Measurements from ENCODE around the gene MCC.

Gene MCC

GRCh38 chr5:113219695-113220094, 268.6 kb downstream of the MCC start:
- H3K27ac ChIP-seq (ENCODE audit: low read depth, low read length) = no peak overlapping the region
- no peak overlapping the region for H3K4me2 ChIP-seq (ENCODE audit: low read depth, low read length, poor library complexity, severe bottlenecking)
- H3K79me2 ChIP-seq (ENCODE audit: insufficient read depth, low read length) = no peaks in the 10 kb centered on the region
- H3K9me3 ChIP-seq (ENCODE audit: insufficient read depth, low read length) = no peaks in the 10 kb centered on the region
- no peaks in the 10 kb centered on the region for H3K27me3 ChIP-seq (ENCODE audit: low read length)
- H3F3A ChIP-seq (ENCODE audit: insufficient read depth) = no peaks in the 10 kb centered on the region
- H2AFZ ChIP-seq (ENCODE audit: low read depth, low read length, severe bottlenecking) = no peak overlapping the region
- H3K9ac ChIP-seq (ENCODE audit: low read length) = no peak overlapping the region
- no peaks in the 10 kb centered on the region for H3K36me3 ChIP-seq (ENCODE audit: low read length)
- TF ChIP-seq CTCF (IDR thresholded peaks at IDR 0.05; ENCODE audit: insufficient read depth, low read length, poor library complexity, severe bottlenecking) = no peak
- TF ChIP-seq EZH2phosphoT487 (conservative IDR thresholded peaks at IDR 0.05; ENCODE audit: low read length) = no peak
- no peaks in the 10 kb centered on the region for H3K9me2 ChIP-seq (replicated peaks; ENCODE audit: insufficient read depth, low read length)
- H4K20me1 ChIP-seq (ENCODE audit: low read depth, low read length) = no peaks in the 10 kb centered on the region
- no peak overlapping the region for H3K4me3 ChIP-seq (ENCODE audit: insufficient read depth, low read length, poor library complexity, severe bottlenecking)

GRCh38 chr5:113218906-113219517, 269.2 kb downstream of the MCC start:
- H3K27ac ChIP-seq (ENCODE audit: low read depth, low read length) = no peak overlapping the region

GRCh38 chr5:113218200-113218599, 270.1 kb downstream of the MCC start:
- Histone ChIP-seq H3K9ac (ENCODE audit: low read length) (no peak overlapping the region), H3K9me3 (ENCODE audit: insufficient read depth, low read length) (no peaks in the 10 kb centered on the region), H3K4me2 (ENCODE audit: low read depth, low read length, poor library complexity, severe bottlenecking) (no peak overlapping the region), H3K9me2 (replicated peaks; ENCODE audit: insufficient read depth, low read length) (no peaks in the 10 kb centered on the region), H4K20me1 (ENCODE audit: low read depth, low read length) (no peaks in the 10 kb centered on the region), H3K36me3 (ENCODE audit: low read length) (no peaks in the 10 kb centered on the region), H3K79me2 (ENCODE audit: insufficient read depth, low read length) (no peaks in the 10 kb centered on the region), H2AFZ (ENCODE audit: low read depth, low read length, severe bottlenecking) (no peak overlapping the region), H3K27me3 (ENCODE audit: low read length) (no peaks in the 10 kb centered on the region), H3F3A (ENCODE audit: insufficient read depth) (no peaks in the 10 kb centered on the region), H3K27ac (ENCODE audit: low read depth, low read length) (no peak overlapping the region), H3K4me3 (ENCODE audit: insufficient read depth, low read length, poor library complexity, severe bottlenecking) (no peak overlapping the region)
- TF ChIP-seq EZH2phosphoT487 (conservative IDR thresholded peaks at IDR 0.05; ENCODE audit: low read length) = no peak
- no peak for TF ChIP-seq CTCF (IDR thresholded peaks at IDR 0.05; ENCODE audit: insufficient read depth, low read length, poor library complexity, severe bottlenecking)

More at GRCh38 chr5:113218906-113219517, 269.2 kb downstream of the MCC start:
- no peaks in the 10 kb centered on the region for H3K36me3 ChIP-seq (ENCODE audit: low read length)
- H4K20me1 ChIP-seq (ENCODE audit: low read depth, low read length) = no peaks in the 10 kb centered on the region
- no peaks in the 10 kb centered on the region for H3F3A ChIP-seq (ENCODE audit: insufficient read depth)
- no peak for TF ChIP-seq CTCF (IDR thresholded peaks at IDR 0.05; ENCODE audit: insufficient read depth, low read length, poor library complexity, severe bottlenecking)
- TF ChIP-seq EZH2phosphoT487 (conservative IDR thresholded peaks at IDR 0.05; ENCODE audit: low read length) = no peak
- no peak overlapping the region for H3K9ac ChIP-seq (ENCODE audit: low read length)
- no peaks in the 10 kb centered on the region for H3K27me3 ChIP-seq (ENCODE audit: low read length)
- H3K79me2 ChIP-seq (ENCODE audit: insufficient read depth, low read length) = no peaks in the 10 kb centered on the region
- H3K9me3 ChIP-seq (ENCODE audit: insufficient read depth, low read length) = no peaks in the 10 kb centered on the region
- no peaks in the 10 kb centered on the region for H3K9me2 ChIP-seq (replicated peaks; ENCODE audit: insufficient read depth, low read length)
- H3K4me2 ChIP-seq (ENCODE audit: low read depth, low read length, poor library complexity, severe bottlenecking) = no peak overlapping the region
- H3K4me3 ChIP-seq (ENCODE audit: insufficient read depth, low read length, poor library complexity, severe bottlenecking) = no peak overlapping the region
- H2AFZ ChIP-seq (ENCODE audit: low read depth, low read length, severe bottlenecking) = no peak overlapping the region
